Stimulated activated CD4-positive, alpha-beta T cell treated with anti-CD3 and anti-CD28 coated beads, Interleukin-4, amount 100 ng/mL, for 24 hours (primary cell): ENCODE measurements around the gene CXCR4.

Experiments used
- DNase-seq: peaks from one replicate; pipeline ENCODE4 v3.0.0-alpha.2; 2020

CXCR4 gene

GRCh38 chr2:136069773-136070172 is 48.2 kb downstream of the CXCR4 start:
- DNase-seq, result no peak

DNA sequence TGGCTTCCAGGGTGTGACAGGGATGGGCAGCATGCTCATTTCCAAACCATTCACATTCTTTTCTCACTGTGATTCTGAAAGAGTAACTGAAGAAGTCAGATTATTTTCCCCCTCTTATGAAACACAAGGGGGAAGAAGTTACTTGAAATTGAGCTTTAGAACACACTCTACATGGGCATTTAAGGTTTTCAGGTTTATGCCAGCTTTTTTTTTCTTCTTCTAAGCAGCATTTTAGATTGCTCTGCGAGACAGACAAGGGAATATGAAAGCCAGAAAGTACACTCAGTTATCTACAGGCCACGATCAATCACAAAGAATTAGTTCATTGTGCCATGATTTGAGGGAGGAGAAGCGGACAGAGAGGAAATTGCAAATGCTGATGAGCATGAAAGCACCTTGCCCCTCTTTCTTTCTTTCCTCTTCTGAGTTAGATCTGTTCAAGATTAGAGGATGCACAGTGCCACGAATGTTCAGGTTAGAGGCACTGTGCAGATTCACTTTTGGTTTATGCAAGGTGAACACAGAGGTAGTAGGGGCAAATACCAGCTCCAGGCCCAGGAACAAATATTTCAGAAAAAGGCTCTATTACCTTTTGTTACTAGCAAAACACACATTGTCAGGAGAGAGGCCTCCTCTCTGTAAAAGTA is 49.2 kb downstream of the CXCR4 start:
- no peak for DNase-seq

GRCh38 chr2:136067897-136068580 is 49.9 kb downstream of the CXCR4 start:
- DNase-seq, result no peak

DNA sequence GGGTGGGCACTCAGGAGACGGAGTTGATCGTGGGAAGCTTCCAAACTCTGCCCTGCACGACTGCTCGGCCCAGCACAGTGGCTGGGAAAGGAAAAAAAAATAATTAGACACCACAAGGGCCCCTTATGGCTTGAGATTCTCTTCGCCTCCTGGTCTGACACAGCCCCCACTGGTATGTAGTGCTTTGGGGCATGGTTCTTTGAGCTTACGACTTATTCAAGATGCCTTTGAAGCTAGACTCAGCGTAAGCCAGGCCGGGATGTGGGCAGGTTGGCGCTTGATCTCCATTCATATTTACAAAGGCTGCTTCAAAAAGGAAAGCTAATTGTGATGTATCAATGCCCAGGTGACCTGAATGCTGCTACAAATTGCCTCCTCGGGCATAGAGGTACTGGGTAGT is 50.5 kb downstream of the CXCR4 start:
- no peak for DNase-seq

- DNase-seq, result no peak
These were observed 52.0 kb downstream of the CXCR4 start for GRCh38 chr2:136065907-136066306.

DNA sequence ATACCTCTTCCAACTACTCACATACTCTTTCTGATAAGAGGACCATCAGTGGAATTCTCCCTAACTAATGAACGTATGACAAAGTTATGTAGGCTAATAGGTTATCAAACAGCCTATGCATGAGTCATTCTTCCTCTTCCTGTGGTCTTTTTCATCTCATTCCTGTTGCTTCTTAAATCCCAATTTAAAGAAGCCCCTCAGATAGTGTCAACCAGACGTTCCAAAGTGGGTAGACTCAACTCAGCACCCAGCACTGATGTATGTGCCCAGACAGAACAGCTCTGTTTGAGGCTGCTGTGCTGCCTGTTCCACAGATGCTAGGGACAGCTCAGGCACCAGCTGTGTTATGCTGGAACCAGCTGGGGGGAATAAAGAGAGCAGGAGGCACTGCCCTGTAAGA is 52.6 kb downstream of the CXCR4 start:
- DNase-seq, result no peak
